Activated gamma-delta T cell treated with anti-CD3 and anti-CD28 coated beads, Interleukin-2, amount 50 U/mL, for 16 hours (primary cell): Measurements from ENCODE around the gene PGAM2.

Experiments
- DNase-seq: peaks from one replicate; pipeline ENCODE4 v3.0.0-alpha.2; 2020; ENCODE audit warnings: low read depth

PGAM2 gene

DNA sequence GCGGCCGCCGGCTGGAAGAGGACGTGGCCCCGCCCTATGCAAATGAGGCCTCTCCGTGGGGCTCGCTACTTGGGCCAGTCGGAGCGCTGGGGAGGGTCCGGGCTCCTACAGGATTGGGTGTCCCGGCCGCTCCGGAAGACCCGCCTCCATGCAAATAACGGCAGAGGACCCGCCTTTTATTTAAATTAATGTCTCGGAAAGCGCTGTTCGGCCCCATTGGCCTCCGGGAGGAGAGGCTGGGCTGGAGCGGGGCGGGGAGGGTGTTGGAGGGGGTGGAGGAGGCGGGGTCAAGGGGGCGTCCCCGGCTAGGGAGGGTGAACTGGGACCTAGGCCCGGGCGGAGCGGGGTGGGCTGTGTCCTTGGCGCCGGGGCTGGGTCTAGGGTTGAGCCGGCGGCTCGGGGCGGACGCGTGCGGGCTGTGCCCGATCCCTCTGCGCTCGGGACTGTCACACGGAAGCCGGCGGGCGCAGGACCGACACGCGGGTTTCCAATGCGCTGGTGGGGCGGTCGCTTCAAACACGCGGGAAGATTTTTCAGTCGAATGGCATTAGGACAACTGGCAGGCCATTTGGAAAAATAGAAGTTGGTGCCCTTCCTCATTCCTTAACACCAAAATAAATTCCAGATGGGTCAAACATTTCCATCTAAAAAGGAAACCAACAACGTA, 17.3 kb upstream of the PGAM2 start:
- peak; percentile 96 for DNase-seq

DNA sequence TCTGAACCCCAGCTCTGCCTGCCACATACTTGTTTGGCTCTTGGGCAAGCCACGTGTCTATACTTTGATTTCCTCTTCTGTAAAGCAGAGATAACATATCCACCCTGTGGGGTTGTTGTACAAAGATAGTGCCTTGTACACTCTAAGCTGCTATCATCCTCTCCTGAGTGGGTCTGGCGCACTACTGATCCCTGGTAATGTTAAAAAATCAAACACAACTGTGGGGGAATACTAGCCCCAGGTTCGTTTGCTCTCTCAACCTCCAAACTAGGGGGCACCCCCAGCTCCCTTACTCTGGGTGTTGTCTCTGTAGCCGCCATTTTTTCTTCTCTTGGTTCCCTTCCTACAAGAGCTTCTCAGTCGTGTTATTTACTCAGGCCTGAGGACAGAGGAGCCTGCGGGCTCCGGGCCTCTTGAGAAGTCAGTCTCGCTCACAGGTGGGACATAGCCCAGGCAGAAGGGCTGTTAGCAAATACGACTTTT, 15.9 kb upstream of the PGAM2 start:
- no peak for DNase-seq

DNA sequence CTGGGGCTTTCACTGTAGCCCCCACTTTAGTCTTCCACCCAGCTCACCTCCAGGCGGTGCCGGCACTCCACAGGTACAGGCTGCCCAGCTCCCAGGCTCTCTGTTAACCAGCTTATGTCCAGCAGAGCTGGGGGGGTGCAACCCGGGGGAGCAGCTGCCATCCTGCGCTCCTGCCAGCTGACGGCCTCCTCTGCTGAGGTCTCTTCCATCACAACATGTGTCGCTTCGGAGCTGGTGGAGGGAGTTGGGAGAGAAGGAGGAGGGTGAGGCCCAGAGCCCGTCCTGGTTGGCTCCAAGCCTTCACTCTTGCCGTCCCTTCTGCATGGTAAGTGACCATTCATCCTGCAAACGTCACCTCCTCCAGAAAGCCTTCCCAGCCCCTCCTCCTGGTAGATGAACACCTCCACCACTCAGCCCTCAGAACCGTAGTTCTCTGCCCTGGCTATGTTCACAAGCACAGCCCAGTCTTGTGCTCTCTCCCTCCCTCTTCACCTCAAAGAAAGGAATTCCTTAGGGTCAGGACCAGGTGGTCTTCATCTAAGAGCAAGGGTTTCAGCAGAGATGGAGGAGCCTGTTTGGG, 15.4 kb upstream of the PGAM2 start:
- no peak for DNase-seq

DNA sequence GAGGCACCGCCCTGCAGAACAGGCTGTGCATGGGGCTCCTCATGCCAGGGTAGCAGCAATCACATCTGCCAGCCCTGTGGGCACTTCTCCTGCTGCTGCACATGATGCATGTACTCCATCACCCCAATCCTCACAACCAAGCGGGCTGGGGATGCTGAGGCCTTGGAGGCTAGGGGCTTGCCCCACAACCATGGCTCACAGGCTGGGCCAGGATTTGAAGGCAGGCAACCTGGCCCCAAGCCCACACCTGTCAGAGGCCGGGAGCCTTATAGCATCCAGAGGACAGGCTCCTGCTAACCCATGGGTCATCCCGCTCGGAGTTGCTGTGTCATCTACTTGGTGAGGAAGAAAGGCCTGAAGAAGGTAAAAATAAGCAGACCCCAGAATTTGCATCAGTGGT, 14.8 kb upstream of the PGAM2 start:
- DNase-seq, result no peak

DNA sequence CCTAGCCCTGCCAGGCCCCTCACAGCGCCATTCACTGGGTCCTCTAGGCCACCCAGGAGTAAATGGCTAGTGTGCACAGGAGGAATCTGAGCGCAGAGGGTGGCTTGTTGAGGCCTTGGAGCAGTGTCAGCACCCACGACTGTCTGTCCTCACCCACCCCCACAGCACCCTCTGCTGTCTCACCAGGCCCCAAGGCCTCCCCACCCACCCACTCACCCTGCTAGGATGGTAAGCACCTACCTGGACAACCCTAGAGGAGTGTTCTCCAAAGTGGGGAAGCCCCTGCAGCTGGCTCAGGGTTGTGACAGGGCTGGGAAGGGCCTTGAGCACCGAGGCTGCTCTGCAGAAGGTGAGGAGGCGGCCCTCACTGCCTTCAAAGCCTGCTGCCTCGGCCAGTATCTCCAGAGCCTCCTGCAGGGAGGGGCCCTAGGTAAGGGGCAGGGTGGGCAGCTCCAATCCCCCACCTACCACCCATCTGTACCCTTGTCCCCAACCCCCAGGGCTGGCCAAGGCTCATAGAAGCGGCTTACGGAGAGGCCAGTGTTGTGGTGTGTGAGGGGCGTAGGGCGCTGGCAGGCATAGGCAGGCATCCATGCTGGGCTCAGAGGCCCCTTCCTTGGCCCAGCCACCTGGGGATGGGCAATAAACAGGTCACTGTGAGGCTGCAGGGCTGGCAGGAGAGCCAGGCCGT, 14.1 kb upstream of the PGAM2 start:
- no peak for DNase-seq

DNA sequence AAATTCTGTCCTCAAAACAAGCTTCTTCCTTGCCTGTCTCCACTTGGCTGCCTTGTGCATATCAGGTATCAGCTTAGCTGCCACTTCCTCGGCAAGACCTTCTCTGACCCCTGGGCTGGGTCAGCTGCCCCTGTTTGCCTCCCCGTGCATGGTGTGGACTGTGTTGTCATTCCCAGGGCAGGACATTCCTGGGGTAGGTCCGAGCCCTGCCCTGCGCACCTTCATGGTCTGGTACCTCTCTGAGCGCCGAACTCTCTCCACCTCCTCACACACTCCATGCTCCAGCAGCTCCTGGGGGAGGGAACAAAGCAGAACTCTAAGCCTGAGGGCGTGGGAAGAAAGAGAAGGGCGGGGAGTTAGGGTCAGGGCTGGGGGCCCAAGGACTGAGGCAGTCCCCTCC, 13.2 kb upstream of the PGAM2 start:
- no peak for DNase-seq

DNA sequence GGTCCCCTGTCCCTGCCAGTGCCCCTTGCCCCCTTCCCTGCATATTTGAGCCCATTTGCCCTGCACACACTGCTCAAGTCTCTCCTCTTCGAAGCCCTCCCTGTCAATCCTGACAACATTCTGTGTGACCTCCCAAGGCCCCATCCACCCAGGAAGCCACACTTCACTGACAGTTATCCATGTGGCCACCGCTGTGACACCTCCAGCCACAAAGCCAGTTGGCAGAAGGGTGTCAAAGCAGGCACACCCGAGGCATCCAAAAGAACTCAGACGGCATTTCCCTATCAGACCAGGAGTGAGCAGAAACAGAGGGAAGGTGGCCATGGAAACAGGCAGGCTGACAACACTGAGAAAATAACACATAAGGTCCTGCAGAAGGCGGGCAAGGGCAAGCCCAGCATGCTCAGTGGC, 12.3 kb upstream of the PGAM2 start:
- no peak for DNase-seq

DNA sequence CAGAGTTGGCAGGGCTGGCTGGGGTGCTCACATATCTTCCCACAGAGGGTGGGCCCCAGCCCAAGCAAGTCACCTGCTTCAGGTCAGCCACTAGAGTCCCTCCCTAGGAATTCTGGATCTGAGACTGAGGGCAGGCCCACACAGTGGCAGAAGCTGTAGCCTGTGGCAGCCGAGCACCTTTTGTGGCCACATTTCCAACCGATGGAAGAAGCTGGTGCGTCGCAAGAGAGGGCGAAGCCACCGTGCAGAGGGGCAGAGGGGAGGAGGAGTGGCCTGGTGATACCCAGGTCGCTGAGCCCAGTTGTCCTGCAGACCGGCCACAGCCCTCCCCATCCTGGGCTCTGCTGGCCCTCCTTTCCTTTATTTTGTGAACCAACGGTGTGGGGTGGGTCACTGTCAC, 11.7 kb upstream of the PGAM2 start:
- DNase-seq, result no peak

DNA sequence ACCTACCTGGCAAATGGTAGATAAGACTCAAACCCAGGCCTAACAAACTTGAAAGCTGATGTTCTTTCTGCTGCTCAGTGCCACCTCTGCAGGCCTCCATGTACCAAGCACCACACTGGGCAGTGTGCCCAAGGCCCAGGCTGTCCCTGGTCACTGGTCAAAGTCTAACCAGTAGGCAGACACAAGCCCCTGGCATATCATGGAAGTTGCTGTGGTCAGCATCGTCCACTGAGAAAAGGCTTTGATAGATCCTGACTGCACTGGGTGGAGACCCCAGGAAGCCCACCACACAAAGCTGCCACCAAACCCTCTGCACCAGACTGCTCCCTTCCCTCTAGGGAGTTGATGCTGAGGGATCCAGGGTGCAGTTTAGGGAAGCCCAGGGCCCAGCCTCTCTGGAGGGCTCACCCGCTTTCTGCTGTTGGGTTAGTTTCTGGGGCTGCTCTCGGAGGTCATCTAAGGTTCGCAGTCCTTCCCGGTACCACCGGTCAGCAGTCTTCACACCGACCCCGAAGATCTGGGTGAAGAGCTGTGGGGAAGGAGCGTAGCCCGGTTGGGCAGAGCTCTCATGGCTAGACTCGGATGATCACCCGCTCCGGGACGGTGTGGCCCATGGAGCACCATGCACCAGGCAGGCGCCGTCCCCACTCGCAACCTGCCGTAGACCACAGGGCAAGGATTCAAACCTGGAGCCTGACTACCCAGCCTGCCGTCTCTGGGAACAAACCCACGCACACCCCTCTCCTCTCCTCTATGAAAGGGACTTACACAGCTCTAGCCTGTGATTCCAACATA, 10.9 kb upstream of the PGAM2 start:
- no peak for DNase-seq

DNA sequence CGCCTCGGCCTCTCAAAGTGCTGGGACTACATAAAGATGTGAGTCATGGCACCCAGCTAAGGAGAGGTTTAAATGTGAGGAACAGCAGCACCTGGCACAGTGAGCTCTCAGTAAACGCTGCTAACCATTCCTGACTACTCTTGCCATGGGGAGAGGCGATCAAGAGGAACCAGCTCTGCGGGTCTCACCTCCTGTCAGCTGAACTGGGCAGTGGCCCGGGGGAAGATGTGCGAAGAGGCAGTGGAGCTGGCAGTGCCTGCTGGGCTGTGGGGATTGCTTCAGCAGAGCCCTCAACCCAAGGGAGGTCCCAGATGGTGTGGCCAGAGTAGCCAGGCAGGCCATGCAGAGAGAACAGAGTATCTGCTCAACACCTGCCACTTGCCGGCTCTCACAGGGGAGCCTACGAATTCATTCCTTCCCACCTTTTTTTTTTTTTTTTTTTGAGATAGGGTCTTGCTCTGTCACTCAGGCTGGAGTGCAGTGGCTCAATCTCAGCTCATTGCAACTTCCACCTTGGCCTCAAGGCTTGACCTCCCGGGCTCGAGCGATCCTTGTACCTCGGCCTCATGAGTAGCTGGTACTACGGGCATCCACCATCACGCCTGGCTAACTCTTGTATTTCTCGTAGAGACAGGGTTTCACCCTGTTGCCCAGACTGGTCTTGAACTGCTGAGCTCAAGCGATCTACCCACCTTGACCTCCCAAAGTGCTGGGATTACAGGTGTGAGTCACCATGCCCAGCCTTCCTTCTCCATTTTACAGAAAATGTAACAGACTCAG, 10.1 kb upstream of the PGAM2 start:
- no peak for DNase-seq

DNA sequence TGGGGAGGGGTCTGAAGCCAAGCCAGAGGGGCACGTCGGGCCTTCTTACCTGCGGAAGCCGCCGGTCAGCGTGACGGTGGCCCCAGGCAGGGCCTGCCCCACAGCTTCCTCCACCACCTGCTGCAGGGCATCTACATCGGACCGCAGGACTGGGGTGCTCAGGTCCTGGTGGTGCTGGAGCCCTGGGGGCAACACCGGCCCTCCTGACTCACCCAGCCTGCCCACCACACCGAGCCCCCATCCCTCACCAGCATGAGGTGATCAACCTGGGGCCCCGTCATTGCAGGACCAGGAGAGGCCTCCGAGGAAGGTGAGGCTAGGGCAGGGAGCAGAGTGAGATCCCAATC, 9.0 kb upstream of the PGAM2 start:
- no peak for DNase-seq

DNA sequence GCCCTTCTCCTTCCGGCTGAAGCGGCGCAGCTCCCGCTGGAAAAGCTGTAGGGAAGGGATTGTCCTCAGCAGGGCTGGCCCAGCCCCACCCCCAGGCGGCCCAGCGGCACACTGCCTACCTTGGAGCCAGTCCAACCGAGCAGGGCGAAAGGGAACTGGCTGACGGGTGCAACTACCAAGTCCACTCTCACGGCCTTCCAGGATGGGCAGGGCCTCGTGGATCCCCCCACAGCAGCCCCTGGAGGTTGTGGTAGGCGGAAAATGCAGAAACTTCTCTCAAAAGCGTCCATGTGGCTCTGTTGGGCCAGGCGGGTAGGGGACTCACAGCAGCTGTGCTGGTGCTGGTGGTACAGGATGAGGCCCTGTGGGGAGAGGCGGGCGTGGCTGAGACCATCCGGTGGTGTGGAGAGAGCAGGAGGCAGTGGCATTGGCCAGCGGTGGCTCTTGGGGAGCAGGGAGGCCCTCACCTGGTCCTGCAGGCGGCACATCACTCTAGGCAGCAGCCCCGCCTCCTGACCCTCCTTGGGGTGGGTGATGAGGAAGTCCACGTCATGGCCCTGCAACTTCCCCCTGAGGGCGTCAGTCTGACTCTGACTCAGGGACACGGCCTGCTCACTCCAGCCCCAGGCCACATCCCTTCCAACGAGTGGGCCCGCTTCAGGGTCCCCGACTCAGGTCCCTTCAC, 8.4 kb upstream of the PGAM2 start:
- DNase-seq, result peak; percentile 61

DNA sequence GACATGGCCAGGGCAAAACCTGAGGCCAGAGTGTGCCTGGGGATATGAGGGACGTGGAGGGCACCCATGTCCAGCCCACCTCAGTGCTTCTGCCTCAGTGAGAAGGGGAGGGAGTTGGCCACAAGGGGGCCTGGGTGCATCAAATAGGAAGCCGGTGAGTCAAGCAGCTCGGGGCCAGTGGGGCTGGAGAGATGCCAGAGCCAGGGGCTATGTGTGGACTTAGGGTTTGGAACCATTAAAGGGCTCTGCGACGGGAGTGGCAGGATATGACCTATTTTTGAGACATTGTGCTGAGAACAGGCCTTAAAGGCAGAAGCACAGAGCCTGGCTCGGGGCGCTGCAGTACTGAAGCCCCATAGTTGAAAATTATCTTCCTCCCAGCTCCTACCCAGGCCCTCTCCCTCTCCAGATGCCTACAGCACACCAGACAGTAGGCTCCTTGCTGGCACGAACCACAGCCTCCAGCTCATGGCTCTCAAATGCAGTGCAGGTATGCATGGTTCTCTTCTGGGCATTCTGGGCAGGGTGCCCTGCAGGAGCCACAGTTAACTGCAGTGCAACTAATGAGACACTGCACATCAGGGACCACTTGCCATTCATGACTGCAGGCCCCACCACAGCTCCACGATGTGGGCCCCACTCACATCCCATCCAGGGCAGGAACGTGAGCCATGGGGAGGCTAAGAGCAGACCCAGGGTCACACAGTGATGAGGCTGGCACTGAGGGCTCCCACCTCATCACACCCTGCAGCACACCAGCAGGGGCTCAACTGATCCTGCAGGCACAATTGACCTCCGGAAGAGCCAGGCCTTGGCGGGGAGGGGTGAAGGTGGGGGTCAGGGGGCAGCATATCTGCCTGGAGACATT, 7.2 kb upstream of the PGAM2 start:
- peak; percentile 32 for DNase-seq

DNA sequence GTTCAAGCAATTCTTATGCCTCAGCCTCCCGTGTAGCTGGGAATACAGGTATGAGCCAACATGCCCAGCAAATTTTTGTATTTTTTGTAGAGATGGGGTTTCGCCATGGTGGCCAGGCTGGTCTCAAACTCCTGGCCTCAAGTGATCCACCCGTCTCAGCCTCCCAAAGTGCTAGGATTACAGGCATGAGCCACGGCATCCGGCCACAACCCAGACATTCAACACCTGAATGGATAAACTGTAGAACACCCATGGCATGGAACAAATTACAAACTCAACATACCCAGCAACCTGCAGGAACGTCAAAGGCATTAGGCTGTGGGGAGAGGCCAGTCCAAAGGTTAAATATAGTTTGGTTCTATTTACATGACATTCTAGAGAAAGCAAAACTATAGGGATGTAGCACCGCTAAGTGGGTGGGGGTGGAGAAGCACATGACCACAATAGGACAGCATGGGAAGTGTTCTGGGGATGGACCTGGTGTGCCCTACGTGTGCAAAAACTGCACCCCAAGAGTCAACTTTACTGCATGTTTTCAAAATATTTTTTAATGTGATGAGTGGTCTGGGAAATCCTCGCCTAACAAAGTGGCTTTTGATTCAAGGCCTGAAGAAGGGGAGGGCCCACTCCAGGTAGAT, 6.5 kb upstream of the PGAM2 start:
- no peak for DNase-seq

DNA sequence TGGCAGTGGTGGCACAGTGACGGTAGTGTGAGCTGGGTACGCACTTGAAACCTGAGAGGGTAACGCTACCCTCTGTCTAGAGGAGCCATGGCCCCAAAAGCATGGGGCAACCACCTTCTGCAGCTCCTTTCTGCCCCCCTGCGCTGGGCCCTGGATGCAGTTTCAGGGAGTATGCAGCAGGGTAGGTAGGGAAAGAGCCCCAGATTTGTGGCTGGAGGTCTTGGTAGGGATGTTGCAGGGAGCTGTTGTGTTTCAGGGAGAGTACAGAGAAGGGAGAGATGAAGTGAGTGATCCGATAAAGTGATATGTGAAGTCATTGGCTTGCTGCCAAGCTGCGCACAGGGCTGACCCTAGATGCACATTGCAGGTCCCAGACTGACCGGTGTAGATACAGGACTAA, 2.7 kb upstream of the PGAM2 start:
- DNase-seq, result no peak

DNA sequence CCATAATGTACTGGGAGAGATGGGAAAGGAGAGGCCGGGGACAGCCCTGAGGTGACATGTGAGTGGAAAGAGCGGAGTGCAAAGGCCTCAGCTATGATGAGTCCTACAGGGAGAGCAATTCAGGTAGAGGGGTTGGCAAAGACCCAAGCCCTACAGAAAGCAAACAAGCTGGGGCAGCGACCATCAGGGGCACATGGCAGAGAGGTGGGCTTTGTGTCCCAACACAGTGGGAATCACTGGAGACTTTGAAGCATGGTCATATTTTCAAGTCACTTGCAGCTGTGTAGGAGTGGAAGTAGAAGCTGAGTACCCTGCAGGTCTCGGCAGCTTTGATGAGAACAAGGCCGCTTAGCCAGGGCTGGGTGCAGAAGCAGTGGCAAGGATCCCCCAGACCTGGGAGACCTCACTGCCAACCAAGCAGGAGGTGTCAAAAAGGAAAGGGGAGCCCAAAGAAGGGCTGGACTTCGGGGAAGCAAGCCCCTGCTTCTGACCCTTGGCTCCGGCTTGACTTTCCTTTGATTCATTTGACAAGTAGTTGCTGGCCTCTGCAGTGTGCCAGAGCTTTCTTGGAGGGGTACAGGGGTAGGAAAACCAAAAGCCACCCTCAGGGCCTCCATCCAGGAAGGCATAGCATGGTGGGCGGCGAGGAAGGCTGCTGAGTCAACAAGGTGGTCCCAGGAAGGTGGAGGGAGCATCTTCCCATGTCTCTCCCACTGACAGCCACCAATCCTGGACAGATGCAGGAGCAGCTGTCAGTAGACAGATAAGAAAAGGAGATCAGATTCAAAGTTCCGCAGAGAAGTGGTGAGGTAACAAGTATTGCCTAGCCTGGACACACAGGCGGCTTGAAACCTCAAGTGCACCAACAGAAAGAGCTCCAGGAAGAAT, 1.9 kb upstream of the PGAM2 start:
- no peak for DNase-seq

DNA sequence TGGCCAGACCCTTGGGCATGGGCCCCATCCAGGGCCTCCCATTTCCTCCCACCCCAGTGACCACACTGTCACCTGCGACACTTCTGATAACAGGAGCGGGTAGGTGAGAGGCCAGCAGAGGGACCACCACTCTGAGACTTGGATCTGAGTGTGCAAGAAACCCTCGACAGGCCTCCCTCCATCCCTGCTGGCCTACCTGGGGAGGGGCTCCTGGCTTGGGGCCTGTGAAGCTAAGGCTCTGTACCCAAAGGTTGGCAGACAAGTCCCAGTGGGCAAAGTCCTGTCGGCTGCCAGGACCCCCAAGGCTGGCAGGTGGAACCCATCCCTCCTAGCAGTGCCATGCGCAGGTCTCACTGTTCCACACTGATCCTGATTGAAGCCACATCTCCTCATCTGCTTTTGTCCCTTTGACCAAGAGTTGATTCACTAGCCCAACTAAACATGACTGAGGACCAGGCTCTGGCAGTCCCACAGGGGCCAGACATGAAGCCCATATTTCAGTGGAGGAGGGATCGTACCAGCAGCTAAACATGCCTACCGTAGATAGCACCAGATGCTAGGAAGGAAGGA, 1.2 kb upstream of the PGAM2 start:
- DNase-seq, result no peak

DNA sequence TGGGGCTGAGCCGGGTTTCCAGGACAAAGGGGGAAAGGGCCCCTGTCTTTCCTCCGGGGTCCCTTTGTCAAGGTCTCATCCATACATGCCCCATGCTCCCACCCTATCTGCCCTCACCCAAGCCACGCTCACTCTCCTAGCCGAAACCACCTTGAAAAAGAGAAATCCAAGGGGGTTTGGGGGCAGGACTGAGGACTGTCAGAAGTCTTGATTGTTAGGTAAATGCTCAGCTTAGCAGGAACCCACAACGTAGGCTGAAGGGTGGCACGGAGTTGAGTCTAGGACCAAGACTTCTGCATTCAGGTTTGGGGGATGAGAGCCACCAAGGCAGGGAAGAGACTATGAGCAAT, 719 bp upstream of the PGAM2 start:
- no peak for DNase-seq
